BLaER1 treated with 17β-estradiol and CSF1 and Interleukin-3, amounts not matched to agents 10 nM and 100 nM (cell line): ENCODE data around the gene ATXN1.

Experiments used
- H3K27ac ChIP-seq, 11 experiments: shearing (Covaris generic); formaldehyde crosslinking; 2 replicates each; pipeline ENCODE4 v1.8.1; 2022
- H3K27me3 ChIP-seq, 11 experiments: shearing (Covaris generic); formaldehyde crosslinking; 2 replicates each; pipeline ENCODE4 v1.8.1; 2022
- H3K36me3 ChIP-seq, 11 experiments: shearing (Covaris generic); formaldehyde crosslinking; 2 replicates each; pipeline ENCODE4 v1.8.1; 2022
- H3K4me1 ChIP-seq, 10 experiments: shearing (Covaris generic); formaldehyde crosslinking; 2 replicates each; pipeline ENCODE4 v1.8.1; 2022
- H3K4me2 ChIP-seq, 11 experiments: shearing (Covaris generic); formaldehyde crosslinking; 2 replicates each; pipeline ENCODE4 v1.8.1; 2022
- H3K4me3 ChIP-seq, 10 experiments: shearing (Covaris generic); formaldehyde crosslinking; 2 replicates each; pipeline ENCODE4 v1.8.1; 2022
- H3K9ac ChIP-seq, 11 experiments: shearing (Covaris generic); formaldehyde crosslinking; 2 replicates each; pipeline ENCODE4 v1.8.1; 2022
- H3K9me3 ChIP-seq, 11 experiments: shearing (Covaris generic); formaldehyde crosslinking; replicated peaks in 1 of 11; 2 replicates each; pipeline ENCODE4 v1.8.1; 2022
- H4K20me1 ChIP-seq, 11 experiments: shearing (Covaris generic); formaldehyde crosslinking; 2 replicates each; pipeline ENCODE4 v1.8.1; 2022
- Cebpa-rat ChIP-seq, 11 experiments: shearing (Covaris generic); IDR thresholded peaks; 2 replicates each; pipeline ENCODE4 v1.8.1; 2022

The ATXN1 gene

GRCh38 chr6:16292942-16293341, 468.3 kb downstream of the ATXN1 start:
- Histone ChIP-seq H3K27me3 (no peaks in the 10 kb centered on the region), H3K27ac (no peak overlapping the region), H3K36me3 (no peaks in the 10 kb centered on the region), H3K4me1 (no peaks in the 10 kb centered on the region), H3K9me3 (peaks cover 0 to 5% (median 0%) of the 10 kb centered on the region in 11 experiments; a peak in 1 of 22 replicates), H3K4me3 (no peak overlapping the region), H4K20me1 (no peaks in the 10 kb centered on the region; a peak in 1 of 22 replicates), H3K9ac (no peak overlapping the region), H3K4me2 (no peak overlapping the region)
- no peak for TF ChIP-seq Cebpa-rat (IDR thresholded peaks at IDR 0.05)

- H3K9me3 ChIP-seq, result peaks cover 0 to 5% (median 0%) of the 10 kb centered on the region in 11 experiments; a peak in 1 of 22 replicates
- peaks cover 0 to 2% (median 0%) of the 10 kb centered on the region in 11 experiments; a peak in 1 of 22 replicates for H4K20me1 ChIP-seq
- no peaks in the 10 kb centered on the region for H3K4me1 ChIP-seq
- no peaks in the 10 kb centered on the region for H3K27me3 ChIP-seq
- H3K36me3 ChIP-seq, result no peaks in the 10 kb centered on the region
- no peak for TF ChIP-seq Cebpa-rat (IDR thresholded peaks at IDR 0.05)
- no peak overlapping the region for H3K4me3 ChIP-seq
- no peak overlapping the region for H3K4me2 ChIP-seq
- no peak overlapping the region for H3K27ac ChIP-seq
- H3K9ac ChIP-seq, result no peak overlapping the region
Measured at GRCh38 chr6:16292432-16292831, 468.8 kb downstream of the ATXN1 start.

GRCh38 chr6:16291739-16292138, 469.5 kb downstream of the ATXN1 start:
- Histone ChIP-seq H3K9ac (no peak overlapping the region), H3K9me3 (peaks cover 0 to 5% (median 0%) of the 10 kb centered on the region in 11 experiments; a peak in 1 of 22 replicates), H4K20me1 (peaks cover 0 to 5% (median 0%) of the 10 kb centered on the region in 11 experiments; a peak in 1 of 22 replicates), H3K4me1 (no peaks in the 10 kb centered on the region), H3K27me3 (no peaks in the 10 kb centered on the region), H3K27ac (no peak overlapping the region), H3K4me3 (no peak overlapping the region), H3K36me3 (no peaks in the 10 kb centered on the region), H3K4me2 (no peak overlapping the region)
- no peak for TF ChIP-seq Cebpa-rat (IDR thresholded peaks at IDR 0.05)

GRCh38 chr6:16288163-16288562, 473.1 kb downstream of the ATXN1 start:
- H3K9me3 ChIP-seq, result peaks cover 0 to 5% (median 0%) of the 10 kb centered on the region in 11 experiments; a peak in 1 of 22 replicates
- H3K27ac ChIP-seq, result no peak overlapping the region
- no peak overlapping the region for H3K4me2 ChIP-seq
- no peak overlapping the region for H3K4me3 ChIP-seq
- H3K27me3 ChIP-seq, result no peaks in the 10 kb centered on the region
- H3K9ac ChIP-seq, result no peak overlapping the region
- peaks cover 0 to 5% (median 0%) of the 10 kb centered on the region in 11 experiments; a peak in 1 of 22 replicates for H4K20me1 ChIP-seq
- H3K36me3 ChIP-seq, result no peaks in the 10 kb centered on the region
- H3K4me1 ChIP-seq, result peaks cover 0 to 9% (median 0%) of the 10 kb centered on the region in 10 experiments; a peak in 1 of 20 replicates
- no peak for TF ChIP-seq Cebpa-rat (IDR thresholded peaks at IDR 0.05)

GRCh38 chr6:16286151-16286522, 475.1 kb downstream of the ATXN1 start:
- Histone ChIP-seq H3K36me3 (no peaks in the 10 kb centered on the region), H3K4me3 (no peak overlapping the region), H3K27ac (no peak overlapping the region), H3K9me3 (peaks cover 0 to 5% (median 0%) of the 10 kb centered on the region in 11 experiments; a peak in 1 of 22 replicates), H3K9ac (no peak overlapping the region), H3K4me2 (no peak overlapping the region), H3K4me1 (peaks cover 0 to 9% (median 0%) of the 10 kb centered on the region in 10 experiments; a peak in 1 of 20 replicates), H4K20me1 (peaks cover 0 to 5% (median 0%) of the 10 kb centered on the region in 11 experiments; a peak in 1 of 22 replicates), H3K27me3 (no peaks in the 10 kb centered on the region)
- no peak for TF ChIP-seq Cebpa-rat (IDR thresholded peaks at IDR 0.05)

- H3K27ac ChIP-seq, result no peak overlapping the region
- H3K27me3 ChIP-seq, result no peaks in the 10 kb centered on the region
- H3K36me3 ChIP-seq, result no peaks in the 10 kb centered on the region
- no peak overlapping the region for H3K9ac ChIP-seq
- no peak overlapping the region for H3K4me2 ChIP-seq
- peaks cover 0 to 9% (median 0%) of the 10 kb centered on the region in 10 experiments; a peak in 1 of 20 replicates for H3K4me1 ChIP-seq
- H4K20me1 ChIP-seq, result peaks cover 0 to 5% (median 0%) of the 10 kb centered on the region in 11 experiments; a peak in 1 of 22 replicates
- no peak overlapping the region for H3K4me3 ChIP-seq
- peaks cover 0 to 5% (median 0%) of the 10 kb centered on the region in 11 experiments; a peak in 1 of 22 replicates for H3K9me3 ChIP-seq
- TF ChIP-seq Cebpa-rat (IDR thresholded peaks at IDR 0.05), result no peak
Measured at GRCh38 chr6:16285467-16286150, 475.7 kb downstream of the ATXN1 start.

GRCh38 chr6:16284472-16284871, 476.8 kb downstream of the ATXN1 start:
- TF ChIP-seq Cebpa-rat (IDR thresholded peaks at IDR 0.05), result no peak
- Histone ChIP-seq H3K9ac (no peak overlapping the region), H4K20me1 (0 out of 22 replicates have a peak, but pooled peaks cover 0 to 5% (median 0%) of the 10 kb centered on the region in 11 experiments), H3K4me2 (no peak overlapping the region), H3K9me3 (peaks cover 0 to 5% (median 0%) of the 10 kb centered on the region in 11 experiments; a peak in 1 of 22 replicates), H3K27ac (no peak overlapping the region), H3K27me3 (no peaks in the 10 kb centered on the region), H3K4me3 (no peak overlapping the region), H3K4me1 (peaks cover 0 to 9% (median 0%) of the 10 kb centered on the region in 10 experiments; a peak in 1 of 20 replicates), H3K36me3 (no peaks in the 10 kb centered on the region)

GRCh38 chr6:16282370-16282769, 478.9 kb downstream of the ATXN1 start:
- no peak for TF ChIP-seq Cebpa-rat (IDR thresholded peaks at IDR 0.05)
- H3K27me3 ChIP-seq, result no peaks in the 10 kb centered on the region
- H4K20me1 ChIP-seq, result peaks cover 0 to 13% (median 0%) of the 10 kb centered on the region in 11 experiments; a peak in 1 of 22 replicates
- no peak overlapping the region for H3K9ac ChIP-seq
- no peak overlapping the region for H3K27ac ChIP-seq
- H3K4me3 ChIP-seq, result no peak overlapping the region
- H3K9me3 ChIP-seq, result no peaks in the 10 kb centered on the region
- no peaks in the 10 kb centered on the region for H3K36me3 ChIP-seq
- H3K4me1 ChIP-seq, result peaks cover 5 to 16% (median 8%) of the 10 kb centered on the region in 10 experiments; a peak in 16 of 20 replicates
- no peak overlapping the region for H3K4me2 ChIP-seq

GRCh38 chr6:16279243-16279642, 482.0 kb downstream of the ATXN1 start:
- H3K27ac ChIP-seq, result no peak overlapping the region
- H3K27me3 ChIP-seq, result no peaks in the 10 kb centered on the region
- peaks cover 0 to 11% (median 0%) of the 10 kb centered on the region in 11 experiments; a peak in 1 of 22 replicates for H4K20me1 ChIP-seq
- no peak for TF ChIP-seq Cebpa-rat (IDR thresholded peaks at IDR 0.05)
- H3K4me2 ChIP-seq, result no peak overlapping the region
- no peaks in the 10 kb centered on the region for H3K9me3 ChIP-seq
- H3K4me1 ChIP-seq, result peaks cover 5 to 31% (median 23%) of the 10 kb centered on the region in 10 experiments; a peak in 18 of 20 replicates
- H3K9ac ChIP-seq, result no peak overlapping the region
- no peak overlapping the region for H3K4me3 ChIP-seq
- no peaks in the 10 kb centered on the region for H3K36me3 ChIP-seq
